SH-SY5Y (cell line): ENCODE results near the gene PRSS50.

Experiments
- GATA2 ChIP-seq: IDR thresholded peaks from 2 replicates; pipeline ENCODE4 v1.6.1; 2011; ENCODE audit warnings: mild to moderate bottlenecking, low read depth, low read length
- GATA3 ChIP-seq: IDR thresholded peaks from 2 replicates; pipeline ENCODE4 v1.6.1; 2011; ENCODE audit warnings: low read depth, mild to moderate bottlenecking, low read length, moderate library complexity

DNA sequence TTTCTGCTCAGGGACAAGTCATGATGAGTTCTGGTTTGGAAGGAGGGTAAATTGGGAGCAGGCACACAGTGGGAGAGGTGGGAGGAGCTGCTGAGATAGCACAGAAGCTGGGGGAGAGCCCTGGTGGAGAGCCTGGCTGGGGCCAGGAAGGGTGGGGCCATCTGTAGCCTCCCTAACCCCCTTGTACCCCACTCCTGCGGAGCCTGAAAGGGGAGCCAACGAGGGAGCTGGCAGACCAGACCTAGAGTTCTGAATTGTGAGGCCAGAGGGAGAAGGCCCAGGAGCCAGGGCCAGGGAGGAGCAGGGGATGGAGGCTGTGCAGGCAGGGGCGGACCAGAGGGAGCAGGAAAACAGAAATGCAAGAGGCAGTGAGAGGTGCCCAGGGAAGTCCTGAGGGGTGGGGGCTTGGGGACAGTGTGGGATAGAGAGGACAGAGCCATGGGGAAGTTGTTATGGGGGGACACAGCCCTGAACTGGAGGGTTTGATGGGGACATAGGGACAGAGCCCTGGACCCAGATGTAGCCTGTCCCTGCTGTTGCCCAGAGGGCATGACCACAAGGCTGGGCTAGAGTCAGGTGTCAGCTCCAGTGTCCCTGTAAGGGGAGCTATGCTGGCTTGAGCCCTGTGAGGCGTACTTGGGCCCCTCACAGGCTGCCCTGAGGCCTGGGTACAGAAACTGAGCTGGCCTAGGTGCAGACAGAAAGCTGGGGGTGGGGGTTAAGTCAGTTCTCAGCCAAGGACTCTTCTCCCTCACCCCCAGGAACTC lies 15.2 kb downstream of the PRSS50 start:
- TF ChIP-seq GATA3 (no peak), GATA2 (no peak)
